H1 (cell line): ENCODE data around the gene RIN3. TPM values are rescaled to one million over a fixed set of nuclear protein-coding genes. Genes with fewer than 3 reads are reported as not detected.

Experiments
- ASH2L ChIP-seq: fragments of 200-600, 300-600 bp; sonication (generic); IDR thresholded peaks from one replicate; pipeline ENCODE4 v1.7.1; 2017; ENCODE audit warnings: low read length
- CHD2 ChIP-seq: IDR thresholded peaks from 2 replicates; pipeline ENCODE4 v1.6.1; 2012; ENCODE audit warnings: low read length, improper control_type of control experiment
- POLR2AphosphoS5 ChIP-seq: IDR thresholded peaks from 2 replicates; pipeline ENCODE4 v1.6.1; 2011; ENCODE audit warnings: low read depth, low read length
- TEAD4 ChIP-seq: IDR thresholded peaks from 2 replicates; pipeline ENCODE4 v1.6.1; 2012; ENCODE audit warnings: low read depth, low read length, inconsistent platforms, mixed read lengths
- polyA plus RNA-seq, 7 experiments: library from polyadenylated mRNA; depleted of rRNA in 3 of 7; stranded (reverse) in 5 of 7; unstranded in 2 of 7; fragments of >200 nt in 5 of 7; fragments of 200-250 nt in 2 of 7; gene quantifications; 1 replicate in 5 of 7; 2 replicates in 1 of 7; 4 replicates in 1 of 7; pipeline versions ENCODE4 v1.2.1 to v1.2.3, GENCODE V29; 2011 to 2013; ENCODE audit warnings: missing spikeins in 2 of 7, mixed read lengths in 2 of 7
- total RNA-seq: library from RNA; stranded (reverse); fragmentation: NEBNext Ultra II Directional; extraction: Animal tissue kit (Norgen Biotek cat#: 25700); gene quantifications from 2 replicates; pipeline ENCODE4 v1.2.1, GENCODE V29; 2021

Gene RIN3
- total and polyA plus RNA-seq, 2 of the 8 experiments (the other 6 are each of a cell fraction or from before 2014, with no cell fraction given), result 0.59 to 1.5 TPM

DNA sequence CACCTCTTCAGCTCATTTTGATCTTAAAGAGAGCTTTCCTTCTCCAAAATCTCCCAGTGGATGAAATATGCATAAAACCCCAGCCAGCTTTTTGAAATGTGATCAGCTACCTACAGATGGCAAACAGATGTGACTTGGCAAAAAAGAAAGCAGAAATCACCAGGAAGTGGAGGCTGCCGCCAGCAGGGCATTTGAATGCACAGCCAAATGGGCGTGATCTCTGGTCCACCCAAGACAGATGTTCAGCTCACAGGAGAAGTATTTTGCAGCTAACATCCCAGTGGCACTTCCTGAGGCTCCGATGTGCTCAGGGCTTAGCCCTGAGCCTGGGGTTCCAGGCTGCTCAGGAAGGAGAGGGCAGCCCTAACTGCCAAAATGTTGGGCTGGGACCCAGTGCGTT is 156.6 kb downstream of the RIN3 start (continued):
- TF ChIP-seq ASH2L (no peak), CHD2 (no peak), TEAD4 (no peak), POLR2AphosphoS5 (no peak)
